Prostate gland (tissue), 2 donors: Measurements from ENCODE around the gene WDR18. TPM values are rescaled to one million over a fixed set of nuclear protein-coding genes. Genes with fewer than 3 reads are reported as not detected.

Experiments used
- DNase-seq: peaks from one replicate; pipeline ENCODE4 v3.0.0-alpha.2; 2019; ENCODE audit warnings: low spot score
- H3K27ac ChIP-seq, 2 donors: fragments of 200-600 bp; sonication (generic); 2 replicates each; pipeline ENCODE4 v1.5.1; 2017 to 2019
- H3K27me3 ChIP-seq: fragments of 200-600 bp; sonication (generic); replicated peaks from 2 replicates; pipeline ENCODE4 v1.5.1; 2019; ENCODE audit not compliant: insufficient read depth
- H3K36me3 ChIP-seq, 2 donors: fragments of 200-600 bp; sonication (generic); 1 replicate in 1 of 2; 2 replicates in 1 of 2; pipeline versions ENCODE4 v1.5.1 to v1.8.1; 2017 to 2019
- H3K4me1 ChIP-seq: fragments of 200-600 bp; sonication (generic); replicated peaks from 2 replicates; pipeline ENCODE4 v1.5.1; 2019
- H3K4me3 ChIP-seq, 2 donors: fragments of 200-600 bp; sonication (generic); 2 replicates each; pipeline ENCODE4 v1.5.1; 2017 to 2019
- H3K9me3 ChIP-seq: fragments of 200-600 bp; sonication (generic); 2 replicates; pipeline ENCODE4 v1.5.1; 2017
- CTCF ChIP-seq, 4 experiments: fragments of 200-600 bp in 2 of 4; fragments of 450-650 bp in 2 of 4; sonication (generic) in 2 of 4; IDR thresholded peaks; 1 replicate in 3 of 4; 2 replicates in 1 of 4; pipeline ENCODE4 v1.5.1; 2016 to 2019; ENCODE audit warnings: antibody characterized with exemption in 4 of 4, mild to moderate bottlenecking in 2 of 4, moderate library complexity in 2 of 4
- POLR2A ChIP-seq: fragments of 450-650 bp; IDR thresholded peaks from one replicate; pipeline ENCODE4 v1.6.1; 2016; ENCODE audit warnings: antibody characterized with exemption, mild to moderate bottlenecking
- POLR2AphosphoS5 ChIP-seq: sonication (generic); formaldehyde crosslinking; IDR thresholded peaks from one replicate; pipeline ENCODE4 v1.6.1; 2017; ENCODE audit warnings: antibody characterized with exemption
- WGBS: methylation state at CpG from one replicate; pipeline ENCODE4 v1.1.5; 2018; 5-methylcytosine and 5-hydroxymethylcytosine counted together
- intact Hi-C: fragments of 100-400 bp; cut with DNase I; formaldehyde crosslinking; loops from one replicate; pipeline ENCODE4 v1.14.2; 2022
- total RNA-seq, 2 donors: library from RNA; depleted of rRNA; stranded (reverse); fragments of >200 nt; gene quantifications; one replicate each; pipeline ENCODE4 v1.1.0, GENCODE V29; 2016

The WDR18 gene
- total RNA-seq, 2 donors from 2014 or later = 35.0 to 94.8 TPM

- no peak for TF ChIP-seq CTCF (IDR thresholded peaks at IDR 0.05)
- H3K36me3 ChIP-seq = no peaks in the 10 kb centered on the region
- no peak for DNase-seq
- 92% methylated on average over 20 of the region's 25 CpGs for WGBS
- peaks cover 8% of the 10 kb centered on the region for H3K4me1 ChIP-seq
- H3K27ac ChIP-seq = no peak overlapping the region
- intact Hi-C loops = no loop called here
- no peaks in the 10 kb centered on the region for H3K9me3 ChIP-seq
- H3K27me3 ChIP-seq = no peaks in the 10 kb centered on the region
- H3K4me3 ChIP-seq = no peak overlapping the region
These were observed 35.2 kb upstream of the WDR18 start for GRCh38 chr19:948842-949496.

- DNase-seq = no peak
- H3K4me3 ChIP-seq = no peak overlapping the region
- TF ChIP-seq POLR2A (no peak), CTCF (IDR thresholded peaks at IDR 0.05) (no peak), POLR2AphosphoS5 (no peak)
- H3K9me3 ChIP-seq = no peaks in the 10 kb centered on the region
- WGBS = 84% methylated on average over 17 of the region's 17 CpGs
- intact Hi-C loops = no loop called here
- peaks cover 8% of the 10 kb centered on the region for H3K4me1 ChIP-seq
- H3K27ac ChIP-seq = no peak overlapping the region
- no peaks in the 10 kb centered on the region for H3K36me3 ChIP-seq
- no peaks in the 10 kb centered on the region for H3K27me3 ChIP-seq
These were observed 33.6 kb upstream of the WDR18 start for GRCh38 chr19:950352-951066.

GRCh38 chr19:952049-952679 lies 32.0 kb upstream of the WDR18 start:
- peaks cover 8% of the 10 kb centered on the region for H3K4me1 ChIP-seq
- peak overlapping the region; percentile 25 to 35 for H3K4me3 ChIP-seq
- no peaks in the 10 kb centered on the region for H3K9me3 ChIP-seq
- intact Hi-C loops = no loop called here
- H3K27ac ChIP-seq = peak overlapping the region; percentile 30 to 76
- H3K36me3 ChIP-seq = no peaks in the 10 kb centered on the region
- 77% methylated on average over 14 of the region's 14 CpGs for WGBS
- H3K27me3 ChIP-seq = no peaks in the 10 kb centered on the region
- no peak for DNase-seq
- no peak for TF ChIP-seq POLR2AphosphoS5
- TF ChIP-seq POLR2A = no peak
- no peak for TF ChIP-seq CTCF (IDR thresholded peaks at IDR 0.05)

GRCh38 chr19:952680-953444 lies 31.3 kb upstream of the WDR18 start:
- Histone ChIP-seq H3K9me3 (no peaks in the 10 kb centered on the region), H3K27me3 (no peaks in the 10 kb centered on the region), H3K4me3 (peak overlapping the region; percentile 25 to 35), H3K4me1 (peaks cover 8% of the 10 kb centered on the region), H3K27ac (peak overlapping the region; percentile 30 to 76), H3K36me3 (no peaks in the 10 kb centered on the region)
- TF ChIP-seq POLR2A (no peak), CTCF (IDR thresholded peaks at IDR 0.05) (no peak), POLR2AphosphoS5 (no peak)
- intact Hi-C loops = no loop called here
- 27% methylated on average over 18 of the region's 21 CpGs for WGBS
- DNase-seq = peak; percentile 27
